Panc1 (cell line): ENCODE results near the gene ABCF3. TPM values are rescaled to one million over a fixed set of nuclear protein-coding genes. Genes with fewer than 3 reads are reported as not detected.

ENCODE experiments used
- ATAC-seq: fragments of 200-7000 bp; cut with Tn5 transposase; 2 replicates; pipeline ENCODE4 v1.9.1; 2020; ENCODE audit warnings: mild to moderate bottlenecking, moderate library complexity
- BruUV-seq: library from RNA; stranded (reverse); fragments of 400-500 nt; replicated peaks from 2 replicates; lab custom pipeline; 2021; lab: Mats Ljungman, UMichigan
- CTCF ChIA-PET: fragments of 300-600 bp; sonication (Branson Sonifier 250); formaldehyde crosslinking; loops from one replicate; lab custom pipeline; 2022; ENCODE audit warnings: antibody characterized with exemption; lab: Charles Lee
- POLR2A ChIA-PET: fragments of 300-600 bp; sonication (Branson Sonifier 250); formaldehyde crosslinking; loops from one replicate; lab custom pipeline; 2022; ENCODE audit warnings: antibody characterized with exemption; lab: Charles Lee
- DNase-seq: peaks from one replicate; pipeline ENCODE4 v3.0.0-alpha.2; 2010; ENCODE audit warnings: low read depth, low spot score
- H3K27ac ChIP-seq: 2 replicates; pipeline ENCODE4 v1.5.1; 2011; ENCODE audit warnings: mild to moderate bottlenecking, low read length, inconsistent platforms
- H3K27me3 ChIP-seq: fragments of 200-500 bp; sonication (Bioruptor generic); 2 replicates; pipeline ENCODE4 v1.6.0; 2014; ENCODE audit warnings: low read length, inconsistent platforms; ENCODE audit not compliant: control insufficient read depth, insufficient read depth
- H3K36me3 ChIP-seq: fragments of 200-500 bp; sonication (Bioruptor generic); 2 replicates; pipeline ENCODE4 v1.5.1; 2014; ENCODE audit warnings: inconsistent platforms, mild to moderate bottlenecking, low read length, moderate library complexity; ENCODE audit not compliant: control insufficient read depth, insufficient read depth
- H3K4me1 ChIP-seq: 2 replicates; pipeline ENCODE4 v1.5.1; 2011; ENCODE audit warnings: inconsistent platforms, mild to moderate bottlenecking, low read length, moderate library complexity; ENCODE audit not compliant: control insufficient read depth, insufficient read depth
- H3K4me3 ChIP-seq, 2 experiments: 2 replicates each; pipeline ENCODE4 v1.5.1; 2011 to 2012; ENCODE audit warnings: low read depth in 2 of 2, low read length in 2 of 2, mild to moderate bottlenecking in 2 of 2, inconsistent platforms in 1 of 2, moderate library complexity in 1 of 2
- H3K9me3 ChIP-seq: fragments of 200-500 bp; sonication (Bioruptor generic); 2 replicates; pipeline ENCODE4 v1.5.1; 2014; ENCODE audit warnings: low read depth, mild to moderate bottlenecking, inconsistent platforms, low read length, moderate library complexity; ENCODE audit not compliant: control insufficient read depth, insufficient read depth
- POLR2AphosphoS5 ChIP-seq: IDR thresholded peaks from 2 replicates; pipeline ENCODE4 v1.6.1; 2012; ENCODE audit warnings: mild to moderate bottlenecking, low read depth, low read length, moderate library complexity
- REST ChIP-seq, 2 experiments: IDR thresholded peaks; 2 replicates each; pipeline ENCODE4 v1.6.1; 2011 to 2012; ENCODE audit warnings: low read depth in 2 of 2, control low read depth in 1 of 2, low read length in 1 of 2, mild to moderate bottlenecking in 1 of 2, moderate library complexity in 1 of 2; ENCODE audit not compliant: insufficient read depth in 1 of 2
- SIN3A ChIP-seq: IDR thresholded peaks from 2 replicates; pipeline ENCODE4 v1.6.1; 2012; ENCODE audit warnings: low read depth, mild to moderate bottlenecking, low read length, moderate library complexity, borderline replicate concordance; ENCODE audit not compliant: insufficient read depth
- TCF7L2 ChIP-seq: IDR thresholded peaks from 2 replicates; pipeline ENCODE4 v1.6.1; 2011; ENCODE audit warnings: mild to moderate bottlenecking, low read depth, low read length, inconsistent platforms
- in situ Hi-C: cut with HindIII; loops from 2 replicates; pipeline ENCODE4 v1.10.0; 2016; ENCODE audit warnings: low sequenced_read_pairs, low pct_unique_long_range_greater_than_20kb
- intact Hi-C: fragments of 100-400 bp; cut with micrococcal nuclease; formaldehyde crosslinking; loops from one replicate; pipeline ENCODE4 v1.10.0; 2022; ENCODE audit not compliant: unreplicated experiment
- total RNA-seq: library from RNA; stranded (reverse); gene quantifications from one replicate; pipeline ENCODE4 v1.2.1, GENCODE V29; 2021; ENCODE audit not compliant: unreplicated experiment
- TF ChIP-seq, protein P1 (sequence below): fragments of 450-650 bp; IDR thresholded peaks from 2 replicates; pipeline ENCODE4 v1.5.1; 2017; ENCODE audit warnings: mild to moderate bottlenecking

The ABCF3 gene
- total RNA-seq, 1 experiment from 2014 or later: 101 TPM

GRCh38 chr3:184166671-184167070 lies 19.3 kb upstream of the ABCF3 start:
- ATAC-seq (no peak), DNase-seq (no peak)
- Histone ChIP-seq H3K27ac (no peak overlapping the region), H3K4me3 (no peak overlapping the region), H3K4me1 (no peaks in the 10 kb centered on the region), H3K9me3 (no peaks in the 10 kb centered on the region), H3K36me3 (peaks cover 17% of the 10 kb centered on the region), H3K27me3 (no peaks in the 10 kb centered on the region)
- no TSS peak for BruUV-seq
- no peak for TF ChIP-seq POLR2AphosphoS5
- TF ChIP-seq SIN3A: no peak
- TF ChIP-seq REST (IDR thresholded peaks at IDR 0.05; ENCODE audit: insufficient read depth in 1 of 2, low read depth in 2 of 2, low read length in 1 of 2): no peak
- TF ChIP-seq, protein P1, sequence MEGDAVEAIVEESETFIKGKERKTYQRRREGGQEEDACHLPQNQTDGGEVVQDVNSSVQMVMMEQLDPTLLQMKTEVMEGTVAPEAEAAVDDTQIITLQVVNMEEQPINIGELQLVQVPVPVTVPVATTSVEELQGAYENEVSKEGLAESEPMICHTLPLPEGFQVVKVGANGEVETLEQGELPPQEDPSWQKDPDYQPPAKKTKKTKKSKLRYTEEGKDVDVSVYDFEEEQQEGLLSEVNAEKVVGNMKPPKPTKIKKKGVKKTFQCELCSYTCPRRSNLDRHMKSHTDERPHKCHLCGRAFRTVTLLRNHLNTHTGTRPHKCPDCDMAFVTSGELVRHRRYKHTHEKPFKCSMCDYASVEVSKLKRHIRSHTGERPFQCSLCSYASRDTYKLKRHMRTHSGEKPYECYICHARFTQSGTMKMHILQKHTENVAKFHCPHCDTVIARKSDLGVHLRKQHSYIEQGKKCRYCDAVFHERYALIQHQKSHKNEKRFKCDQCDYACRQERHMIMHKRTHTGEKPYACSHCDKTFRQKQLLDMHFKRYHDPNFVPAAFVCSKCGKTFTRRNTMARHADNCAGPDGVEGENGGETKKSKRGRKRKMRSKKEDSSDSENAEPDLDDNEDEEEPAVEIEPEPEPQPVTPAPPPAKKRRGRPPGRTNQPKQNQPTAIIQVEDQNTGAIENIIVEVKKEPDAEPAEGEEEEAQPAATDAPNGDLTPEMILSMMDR: no peak
- no peak for TF ChIP-seq TCF7L2
- in situ Hi-C loops: no loop called here
- intact Hi-C loops: no loop called here
- POLR2A ChIA-PET: no interaction called here
- CTCF ChIA-PET: no interaction called here

GRCh38 chr3:184167786-184168185 lies 18.2 kb upstream of the ABCF3 start:
- ChIA-PET CTCF (no interaction called here), POLR2A (no interaction called here)
- Histone ChIP-seq H3K4me1 (no peaks in the 10 kb centered on the region), H3K9me3 (no peaks in the 10 kb centered on the region), H3K36me3 (peaks cover 17% of the 10 kb centered on the region), H3K4me3 (no peak overlapping the region), H3K27me3 (no peaks in the 10 kb centered on the region), H3K27ac (no peak overlapping the region)
- no TSS peak for BruUV-seq
- DNase-seq: no peak
- TF ChIP-seq, protein P1: no peak
- no peak for TF ChIP-seq SIN3A
- TF ChIP-seq REST (IDR thresholded peaks at IDR 0.05; ENCODE audit: insufficient read depth in 1 of 2, low read depth in 2 of 2, low read length in 1 of 2): no peak
- no peak for TF ChIP-seq TCF7L2
- TF ChIP-seq POLR2AphosphoS5: no peak
- intact Hi-C loops: no loop called here
- no peak for ATAC-seq
- in situ Hi-C loops: no loop called here
